ENCODE results near the gene TTLL5. TPM values are rescaled to one million over a fixed set of nuclear protein-coding genes. Genes with fewer than 3 reads are reported as not detected.

Gene TTLL5
- total and polyA plus RNA-seq, 10 of the 15 experiments (the other 5 are each of a cell fraction or from before 2014, with no cell fraction given) = 3.2 to 25.9 (median 13.8) TPM

DNA sequence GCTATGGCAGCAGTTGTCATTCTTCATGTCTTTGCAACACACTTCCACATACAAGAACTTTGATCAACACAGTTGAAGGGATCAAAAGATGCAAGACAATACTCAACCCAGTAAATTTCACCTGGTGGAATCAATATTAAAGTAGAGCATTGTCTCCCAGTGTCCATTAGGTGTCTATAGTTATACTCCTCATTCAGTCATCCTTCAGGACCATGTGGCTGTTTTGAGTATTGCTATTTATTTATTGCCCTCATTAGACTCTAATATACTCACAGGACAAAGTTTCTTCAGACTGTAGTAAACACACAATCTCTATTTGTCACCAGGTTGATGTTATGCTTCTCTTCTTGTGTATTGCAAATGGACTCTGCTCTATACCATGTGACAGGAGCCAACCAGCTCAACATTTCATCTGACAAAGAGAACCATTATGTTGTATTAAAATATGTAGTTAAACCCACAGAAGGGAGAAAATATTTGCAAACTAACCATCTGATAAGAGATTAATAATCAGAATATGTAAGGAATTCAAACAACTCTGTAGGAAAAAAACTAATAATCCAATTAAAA, 174.2 kb downstream of the TTLL5 start:
- no peaks in the 10 kb centered on the region for H3K27me3 ChIP-seq (replicated peaks in 1 of 2; ENCODE audit: control insufficient read depth in 2 of 2, insufficient read depth in 2 of 2, low read length in 1 of 2)
- no peaks in the 10 kb centered on the region for H4K20me1 ChIP-seq (ENCODE audit: control insufficient read depth, insufficient read depth)
- H3K36me3 ChIP-seq (ENCODE audit: control insufficient read depth in 2 of 2, insufficient read depth in 2 of 2, low read length in 1 of 2) = peaks cover 0 to 6% of the 10 kb centered on the region in 2 experiments; a peak in 1 of 4 replicates
- intact Hi-C loops (cut with micrococcal nuclease; ENCODE audit: unreplicated experiment) = no loop called here
- H3K9ac ChIP-seq (ENCODE audit: control insufficient read depth, insufficient read depth, low read length) = no peak overlapping the region
- in situ Hi-C loops (cut with MboI) = no loop called here
- ChIA-PET SMC1A (ENCODE audit: uncharacterized antibody, unreplicated experiment) (no interaction called here), CTCF (interaction anchor here (1.0 kb wide), 1 partner anchor 71 kb away, joined by 3 read pairs; no protein-coding TSS in a partner anchor), RAD21 (ENCODE audit: unreplicated experiment) (no interaction called here), POLR2A (interaction anchor here (0.6 kb wide), 1 partner anchor 361 kb away, joined by 3 read pairs; no protein-coding TSS in a partner anchor)
- H3K4me1 ChIP-seq (ENCODE audit: control insufficient read depth, insufficient read depth, low read length) = no peaks in the 10 kb centered on the region
- no peak overlapping the region for H3K4me3 ChIP-seq
- no peak for DNase-seq (ENCODE audit: low read depth, low spot score)
- H3K9me3 ChIP-seq (replicated peaks; ENCODE audit: control insufficient read depth, insufficient read depth, low read length) = peaks cover 5% of the 10 kb centered on the region; the same call in 2 of the 3 replicates
- no peak overlapping the region for H2AFZ ChIP-seq (ENCODE audit: control insufficient read depth, low read depth, low read length)
- ATAC-seq = 0 out of 3 replicates have a peak, but pooled peaks have one; percentile 18
- H3K4me2 ChIP-seq (ENCODE audit: control insufficient read depth, insufficient read depth) = no peak overlapping the region
- no peaks in the 10 kb centered on the region for H3K79me2 ChIP-seq (ENCODE audit: control insufficient read depth, insufficient read depth, low read length)
- FAIRE-seq = no peak
- BruUV-seq (replicated peaks) = no TSS peak
- H3K27ac ChIP-seq (ENCODE audit: control insufficient read depth, insufficient read depth) = no peak overlapping the region
- TF ChIP-seq MEF2A (IDR thresholded peaks at IDR 0.05; ENCODE audit: insufficient read depth, low read depth, low read length) (no peak), GABPA (IDR thresholded peaks at IDR 0.05; ENCODE audit: low read depth) (no peak), NKRF (conservative IDR thresholded peaks at IDR 0.05) (no peak), POU2F2 (IDR thresholded peaks at IDR 0.05; ENCODE audit: borderline replicate concordance, low read depth, low read length) (no peak), BRCA1 (IDR thresholded peaks at IDR 0.05; ENCODE audit: low read depth, low read length) (no peak), KDM1A (IDR thresholded peaks at IDR 0.05; ENCODE audit: borderline replicate concordance) (no peak), HDAC2 (IDR thresholded peaks at IDR 0.05) (no peak), NFXL1 (IDR thresholded peaks at IDR 0.05; ENCODE audit: borderline replicate concordance) (no peak), POLR2AphosphoS2 (IDR thresholded peaks at IDR 0.05; ENCODE audit: low read depth, low read length) (no peak), DPF2 (IDR thresholded peaks at IDR 0.05) (no peak)
- TF ChIP-seq, protein P1, sequence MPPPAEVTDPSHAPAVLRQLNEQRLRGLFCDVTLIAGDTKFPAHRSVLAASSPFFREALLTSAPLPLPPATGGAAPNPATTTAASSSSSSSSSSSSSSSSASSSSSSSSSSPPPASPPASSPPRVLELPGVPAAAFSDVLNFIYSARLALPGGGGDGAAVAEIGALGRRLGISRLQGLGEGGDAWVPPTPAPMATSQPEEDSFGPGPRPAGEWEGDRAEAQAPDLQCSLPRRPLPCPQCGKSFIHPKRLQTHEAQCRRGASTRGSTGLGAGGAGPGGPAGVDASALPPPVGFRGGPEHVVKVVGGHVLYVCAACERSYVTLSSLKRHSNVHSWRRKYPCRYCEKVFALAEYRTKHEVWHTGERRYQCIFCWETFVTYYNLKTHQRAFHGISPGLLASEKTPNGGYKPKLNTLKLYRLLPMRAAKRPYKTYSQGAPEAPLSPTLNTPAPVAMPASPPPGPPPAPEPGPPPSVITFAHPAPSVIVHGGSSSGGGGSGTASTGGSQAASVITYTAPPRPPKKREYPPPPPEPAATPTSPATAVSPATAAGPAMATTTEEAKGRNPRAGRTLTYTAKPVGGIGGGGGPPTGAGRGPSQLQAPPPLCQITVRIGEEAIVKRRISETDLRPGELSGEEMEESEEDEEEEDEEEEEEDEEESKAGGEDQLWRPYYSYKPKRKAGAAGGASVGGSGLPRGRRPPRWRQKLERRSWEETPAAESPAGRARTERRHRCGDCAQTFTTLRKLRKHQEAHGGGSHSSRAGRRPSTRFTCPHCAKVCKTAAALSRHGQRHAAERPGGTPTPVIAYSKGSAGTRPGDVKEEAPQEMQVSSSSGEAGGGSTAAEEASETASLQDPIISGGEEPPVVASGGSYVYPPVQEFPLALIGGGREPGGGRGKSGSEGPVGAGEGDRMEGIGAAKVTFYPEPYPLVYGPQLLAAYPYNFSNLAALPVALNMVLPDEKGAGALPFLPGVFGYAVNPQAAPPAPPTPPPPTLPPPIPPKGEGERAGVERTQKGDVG (CRISPR knock-in tag; IDR thresholded peaks at IDR 0.05) = no peak
- TF ChIP-seq, protein P2, sequence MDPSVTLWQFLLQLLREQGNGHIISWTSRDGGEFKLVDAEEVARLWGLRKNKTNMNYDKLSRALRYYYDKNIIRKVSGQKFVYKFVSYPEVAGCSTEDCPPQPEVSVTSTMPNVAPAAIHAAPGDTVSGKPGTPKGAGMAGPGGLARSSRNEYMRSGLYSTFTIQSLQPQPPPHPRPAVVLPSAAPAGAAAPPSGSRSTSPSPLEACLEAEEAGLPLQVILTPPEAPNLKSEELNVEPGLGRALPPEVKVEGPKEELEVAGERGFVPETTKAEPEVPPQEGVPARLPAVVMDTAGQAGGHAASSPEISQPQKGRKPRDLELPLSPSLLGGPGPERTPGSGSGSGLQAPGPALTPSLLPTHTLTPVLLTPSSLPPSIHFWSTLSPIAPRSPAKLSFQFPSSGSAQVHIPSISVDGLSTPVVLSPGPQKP (IDR thresholded peaks at IDR 0.05; ENCODE audit: low read depth, low read length) = no peak
- TF ChIP-seq, protein P3, sequence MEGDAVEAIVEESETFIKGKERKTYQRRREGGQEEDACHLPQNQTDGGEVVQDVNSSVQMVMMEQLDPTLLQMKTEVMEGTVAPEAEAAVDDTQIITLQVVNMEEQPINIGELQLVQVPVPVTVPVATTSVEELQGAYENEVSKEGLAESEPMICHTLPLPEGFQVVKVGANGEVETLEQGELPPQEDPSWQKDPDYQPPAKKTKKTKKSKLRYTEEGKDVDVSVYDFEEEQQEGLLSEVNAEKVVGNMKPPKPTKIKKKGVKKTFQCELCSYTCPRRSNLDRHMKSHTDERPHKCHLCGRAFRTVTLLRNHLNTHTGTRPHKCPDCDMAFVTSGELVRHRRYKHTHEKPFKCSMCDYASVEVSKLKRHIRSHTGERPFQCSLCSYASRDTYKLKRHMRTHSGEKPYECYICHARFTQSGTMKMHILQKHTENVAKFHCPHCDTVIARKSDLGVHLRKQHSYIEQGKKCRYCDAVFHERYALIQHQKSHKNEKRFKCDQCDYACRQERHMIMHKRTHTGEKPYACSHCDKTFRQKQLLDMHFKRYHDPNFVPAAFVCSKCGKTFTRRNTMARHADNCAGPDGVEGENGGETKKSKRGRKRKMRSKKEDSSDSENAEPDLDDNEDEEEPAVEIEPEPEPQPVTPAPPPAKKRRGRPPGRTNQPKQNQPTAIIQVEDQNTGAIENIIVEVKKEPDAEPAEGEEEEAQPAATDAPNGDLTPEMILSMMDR (IDR thresholded peaks at IDR 0.05 in 2 of 3, conservative IDR thresholded peaks at IDR 0.05 in 1 of 3; ENCODE audit: control insufficient read depth in 2 of 3, extremely low read depth in 1 of 3, insufficient read depth in 1 of 3, low read depth in 3 of 3, low read length in 3 of 3) = no peak
